AG04450 (cell line): Measurements from ENCODE around the gene SCN2A. TPM values are rescaled to one million over a fixed set of nuclear protein-coding genes. Genes with fewer than 3 reads are reported as not detected.

Experiments
- CTCF ChIA-PET: fragments of 300-600, 350-600 bp; formaldehyde crosslinking; extraction: SDS; loops from one replicate; lab custom pipeline; 2022; ENCODE audit warnings: antibody characterized with exemption, inconsistent platforms; lab: Charles Lee
- POLR2A ChIA-PET: fragments of 350-600 bp; formaldehyde crosslinking; extraction: SDS; loops from one replicate; lab custom pipeline; 2021; ENCODE audit warnings: antibody characterized with exemption, inconsistent platforms; lab: Yijun Ruan, JAX
- DNase-seq: peaks from one replicate; pipeline ENCODE4 v3.0.0-alpha.2; 2011; ENCODE audit warnings: low read depth, low spot score
- H3K27ac ChIP-seq: one replicate; pipeline ENCODE4 v1.5.1; 2012; ENCODE audit warnings: low read depth, low read length, control low read depth
- H3K27me3 ChIP-seq: one replicate; pipeline ENCODE4 v1.6.0; 2012; ENCODE audit warnings: low read length; ENCODE audit not compliant: control insufficient read depth, insufficient read depth
- H3K4me3 ChIP-seq: 2 replicates; pipeline ENCODE4 v1.5.1; 2011; ENCODE audit warnings: mild to moderate bottlenecking, low read depth, low read length, control low read depth
- H3K9me3 ChIP-seq: 2 replicates; pipeline ENCODE4 v1.5.1; 2012; ENCODE audit warnings: low read length; ENCODE audit not compliant: control insufficient read depth, insufficient read depth
- polyA plus RNA-seq: library from polyadenylated mRNA; depleted of rRNA; stranded (reverse); fragments of >200 nt; gene quantifications from 2 replicates; pipeline ENCODE4 v1.2.3, GENCODE V29; 2011; rRNA removed
- TF ChIP-seq, protein P1 (sequence below): IDR thresholded peaks from 2 replicates; pipeline ENCODE4 v1.5.1; 2011; ENCODE audit warnings: low read depth, low read length, control low read depth, inconsistent platforms

SCN2A gene
- polyA plus RNA-seq, 1 experiment: 2.5 TPM

DNA sequence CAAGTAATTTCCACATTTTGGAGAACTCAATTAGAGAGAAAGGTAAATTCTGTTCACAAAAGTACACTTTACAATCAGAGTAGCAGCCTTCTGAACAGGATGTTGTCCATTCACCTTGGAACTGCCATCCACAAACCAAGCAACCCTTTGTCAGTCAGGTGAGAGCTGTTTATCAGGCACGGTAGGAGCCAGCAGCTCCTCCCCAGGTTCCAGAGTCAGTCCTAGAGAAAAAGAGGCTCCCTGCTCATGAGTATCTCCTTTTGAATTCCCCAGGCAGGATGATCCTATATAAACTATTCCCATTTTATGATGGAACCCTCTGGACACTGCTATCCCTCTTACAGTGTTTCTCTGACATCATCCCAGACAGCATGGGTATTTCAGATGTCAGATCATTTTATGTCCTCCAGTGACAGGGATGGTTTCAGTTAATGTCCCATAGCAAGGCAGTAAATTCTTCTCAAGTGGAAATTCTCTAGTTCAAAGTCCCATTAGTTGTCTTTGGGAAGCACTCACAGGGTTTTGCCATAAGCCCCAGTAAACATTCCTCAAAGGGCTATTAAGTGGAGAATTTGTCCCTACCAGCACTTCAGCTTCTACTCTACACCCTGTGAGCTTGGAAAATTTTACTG, 195.8 kb downstream of the SCN2A start:
- POLR2A ChIA-PET: no interaction called here
- Histone ChIP-seq H3K27me3 (no peaks in the 10 kb centered on the region), H3K4me3 (no peak overlapping the region), H3K27ac (no peak overlapping the region), H3K9me3 (no peaks in the 10 kb centered on the region)
- TF ChIP-seq, protein P1, sequence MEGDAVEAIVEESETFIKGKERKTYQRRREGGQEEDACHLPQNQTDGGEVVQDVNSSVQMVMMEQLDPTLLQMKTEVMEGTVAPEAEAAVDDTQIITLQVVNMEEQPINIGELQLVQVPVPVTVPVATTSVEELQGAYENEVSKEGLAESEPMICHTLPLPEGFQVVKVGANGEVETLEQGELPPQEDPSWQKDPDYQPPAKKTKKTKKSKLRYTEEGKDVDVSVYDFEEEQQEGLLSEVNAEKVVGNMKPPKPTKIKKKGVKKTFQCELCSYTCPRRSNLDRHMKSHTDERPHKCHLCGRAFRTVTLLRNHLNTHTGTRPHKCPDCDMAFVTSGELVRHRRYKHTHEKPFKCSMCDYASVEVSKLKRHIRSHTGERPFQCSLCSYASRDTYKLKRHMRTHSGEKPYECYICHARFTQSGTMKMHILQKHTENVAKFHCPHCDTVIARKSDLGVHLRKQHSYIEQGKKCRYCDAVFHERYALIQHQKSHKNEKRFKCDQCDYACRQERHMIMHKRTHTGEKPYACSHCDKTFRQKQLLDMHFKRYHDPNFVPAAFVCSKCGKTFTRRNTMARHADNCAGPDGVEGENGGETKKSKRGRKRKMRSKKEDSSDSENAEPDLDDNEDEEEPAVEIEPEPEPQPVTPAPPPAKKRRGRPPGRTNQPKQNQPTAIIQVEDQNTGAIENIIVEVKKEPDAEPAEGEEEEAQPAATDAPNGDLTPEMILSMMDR: no peak
- CTCF ChIA-PET: interaction anchor here (1.0 kb wide), 1 partner anchor 439 kb away, joined by 3 read pairs; no protein-coding TSS in a partner anchor
- no peak for DNase-seq

DNA sequence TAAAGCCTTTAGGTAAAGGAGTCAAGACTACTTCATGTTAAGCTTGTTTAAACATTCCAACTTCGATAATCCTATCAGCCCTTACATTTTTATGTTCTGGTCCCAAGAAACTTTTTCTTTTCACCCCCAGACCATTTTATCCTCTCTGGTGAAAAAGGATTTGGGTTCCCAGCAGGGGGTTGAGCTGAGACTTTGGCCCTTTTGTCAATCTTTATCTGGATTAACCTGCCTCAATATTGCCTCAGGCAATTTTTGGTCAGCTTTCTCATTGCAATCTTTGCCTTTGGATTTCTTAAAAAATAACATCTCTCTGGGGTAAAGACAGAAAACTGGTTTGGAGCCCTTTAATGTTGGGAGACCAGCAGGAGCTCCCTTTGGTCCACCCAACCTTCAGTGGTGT, 196.4 kb downstream of the SCN2A start:
- CTCF ChIA-PET: interaction anchor here (1.0 kb wide), 1 partner anchor 439 kb away, joined by 3 read pairs; no protein-coding TSS in a partner anchor
- Histone ChIP-seq H3K4me3 (no peak overlapping the region), H3K27me3 (no peaks in the 10 kb centered on the region), H3K27ac (no peak overlapping the region), H3K9me3 (no peaks in the 10 kb centered on the region)
- TF ChIP-seq, protein P1: no peak
- POLR2A ChIA-PET: no interaction called here
- no peak for DNase-seq

- CTCF ChIA-PET: interaction anchor here (0.7 to 1.6 kb wide), 3 partner anchors 36 to 539 kb away, joined by 3 to 5 read pairs (median 5); no protein-coding TSS in a partner anchor
- Histone ChIP-seq H3K27me3 (no peaks in the 10 kb centered on the region), H3K4me3 (no peak overlapping the region), H3K27ac (no peak overlapping the region), H3K9me3 (no peaks in the 10 kb centered on the region)
- TF ChIP-seq, protein P1: no peak
- DNase-seq: no peak
- POLR2A ChIA-PET: no interaction called here
Observed at GRCh38 chr2:165436559-165436958, 197.3 kb downstream of the SCN2A start.

GRCh38 chr2:165440367-165440766, 201.2 kb downstream of the SCN2A start:
- TF ChIP-seq, protein P1: no peak
- POLR2A ChIA-PET: no interaction called here
- Histone ChIP-seq H3K27me3 (no peaks in the 10 kb centered on the region), H3K4me3 (no peak overlapping the region), H3K27ac (no peak overlapping the region), H3K9me3 (no peaks in the 10 kb centered on the region)
- DNase-seq: no peak
- CTCF ChIA-PET: no interaction called here

Other genes with a start within 250 kb of the SCN2A start
- 0.11 and 0.17 TPM in 2 replicates for gene SCN3A, start 35.4 kb upstream of the SCN2A start, polyA plus RNA-seq
- gene CSRNP3, start 230.3 kb downstream of the SCN2A start, polyA plus RNA-seq: 0.25 and 0.45 TPM in 2 replicates